Skin epidermis (tissue), 12 donors: ENCODE measurements around the gene RBM6.
"Not testable (repeated sequence)": the region's sequence is repeated elsewhere in the genome, so short reads cannot be mapped to it uniquely, and the experiment has no call there.

Source experiments
- H3K27ac ChIP-seq, 21 experiments: fragments of 200-600 bp; sonication (generic) in 11 of 21; one replicate each; pipeline ENCODE4 v1.5.0; 2020; ENCODE audit warnings: mild to moderate bottlenecking in 3 of 21, inconsistent platforms in 2 of 21, moderate library complexity in 2 of 21
- H3K4me3 ChIP-seq, 7 experiments: fragments of 200-600 bp; sonication (generic) in 2 of 7; one replicate each; pipeline ENCODE4 v1.5.0; 2020; ENCODE audit warnings: inconsistent platforms in 2 of 7, mild to moderate bottlenecking in 2 of 7, moderate library complexity in 1 of 7

The RBM6 gene, protein sequence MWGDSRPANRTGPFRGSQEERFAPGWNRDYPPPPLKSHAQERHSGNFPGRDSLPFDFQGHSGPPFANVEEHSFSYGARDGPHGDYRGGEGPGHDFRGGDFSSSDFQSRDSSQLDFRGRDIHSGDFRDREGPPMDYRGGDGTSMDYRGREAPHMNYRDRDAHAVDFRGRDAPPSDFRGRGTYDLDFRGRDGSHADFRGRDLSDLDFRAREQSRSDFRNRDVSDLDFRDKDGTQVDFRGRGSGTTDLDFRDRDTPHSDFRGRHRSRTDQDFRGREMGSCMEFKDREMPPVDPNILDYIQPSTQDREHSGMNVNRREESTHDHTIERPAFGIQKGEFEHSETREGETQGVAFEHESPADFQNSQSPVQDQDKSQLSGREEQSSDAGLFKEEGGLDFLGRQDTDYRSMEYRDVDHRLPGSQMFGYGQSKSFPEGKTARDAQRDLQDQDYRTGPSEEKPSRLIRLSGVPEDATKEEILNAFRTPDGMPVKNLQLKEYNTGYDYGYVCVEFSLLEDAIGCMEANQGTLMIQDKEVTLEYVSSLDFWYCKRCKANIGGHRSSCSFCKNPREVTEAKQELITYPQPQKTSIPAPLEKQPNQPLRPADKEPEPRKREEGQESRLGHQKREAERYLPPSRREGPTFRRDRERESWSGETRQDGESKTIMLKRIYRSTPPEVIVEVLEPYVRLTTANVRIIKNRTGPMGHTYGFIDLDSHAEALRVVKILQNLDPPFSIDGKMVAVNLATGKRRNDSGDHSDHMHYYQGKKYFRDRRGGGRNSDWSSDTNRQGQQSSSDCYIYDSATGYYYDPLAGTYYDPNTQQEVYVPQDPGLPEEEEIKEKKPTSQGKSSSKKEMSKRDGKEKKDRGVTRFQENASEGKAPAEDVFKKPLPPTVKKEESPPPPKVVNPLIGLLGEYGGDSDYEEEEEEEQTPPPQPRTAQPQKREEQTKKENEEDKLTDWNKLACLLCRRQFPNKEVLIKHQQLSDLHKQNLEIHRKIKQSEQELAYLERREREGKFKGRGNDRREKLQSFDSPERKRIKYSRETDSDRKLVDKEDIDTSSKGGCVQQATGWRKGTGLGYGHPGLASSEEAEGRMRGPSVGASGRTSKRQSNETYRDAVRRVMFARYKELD

DNA sequence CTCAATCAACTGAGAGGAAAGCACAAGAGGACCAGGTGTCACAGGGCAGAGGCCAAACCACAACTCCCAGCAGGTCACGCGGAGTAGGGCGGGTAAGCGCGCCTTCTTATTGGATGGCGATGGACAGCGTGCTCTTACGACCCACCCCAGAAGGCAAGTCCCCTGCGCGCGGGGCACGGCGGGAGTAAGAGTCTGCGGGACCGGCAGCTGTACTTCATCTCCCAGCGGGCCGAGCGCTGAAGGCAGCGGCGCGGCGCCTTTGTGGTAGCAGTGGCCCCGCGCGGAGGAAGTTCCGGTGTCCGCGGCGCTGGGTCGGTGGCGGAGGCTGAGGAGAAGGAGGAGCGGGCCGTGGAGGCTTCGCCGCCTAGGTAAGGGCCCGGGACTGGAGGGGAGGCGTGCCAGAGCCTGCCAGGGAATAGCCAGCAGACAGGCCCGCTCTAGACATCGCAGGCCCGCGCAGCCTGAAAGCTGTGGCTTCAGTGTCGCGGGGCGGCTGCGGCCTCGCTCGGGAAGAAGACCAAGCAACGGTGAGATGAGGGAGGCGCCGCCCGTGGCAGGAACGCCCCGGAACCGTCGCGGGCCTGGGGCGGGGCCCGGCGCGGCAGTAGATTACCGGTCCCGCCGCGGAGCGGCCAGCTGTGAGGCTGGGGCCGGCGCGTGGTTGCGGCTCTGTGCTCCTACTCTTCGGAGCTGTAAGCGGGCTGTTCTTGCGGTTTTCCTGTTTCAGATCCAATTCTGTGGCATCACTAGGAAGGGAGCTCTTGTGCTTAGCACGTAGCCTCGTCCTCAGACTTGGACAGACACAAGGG, at the start of gene RBM6:
Gene RBM6 (plus strand): TSS at position 293 of the 809 bp plus-strand sequence. CDS start 22,492 bp downstream, outside the sequence.
- Histone ChIP-seq H3K4me3 (peak within 1 kb of the TSS; percentile 60 to 96 (median 69)), H3K27ac (peak within 1 kb of the TSS; percentile 81 to 98 (median 91))

DNA sequence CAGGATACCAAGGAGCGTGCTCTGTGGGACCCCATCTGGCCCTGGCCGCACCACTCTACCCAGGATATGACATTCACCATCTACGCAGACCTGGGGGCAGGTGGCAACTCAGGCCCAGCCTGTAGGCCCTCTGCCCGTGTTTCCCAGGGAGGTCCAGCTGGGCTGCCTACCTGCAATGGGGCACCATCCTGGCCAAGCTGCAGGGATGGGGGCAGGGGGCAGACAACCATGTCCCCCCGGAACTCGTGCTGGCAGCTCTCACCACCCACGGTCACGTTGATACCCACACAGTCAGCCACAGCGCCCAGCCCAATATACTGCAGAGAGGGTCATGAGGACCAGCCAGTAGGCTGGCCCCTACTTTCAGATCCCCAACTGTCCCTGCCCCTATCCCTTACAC, 44.2 kb upstream of the RBM6 start:
- H3K4me3 ChIP-seq: no peak overlapping the region

DNA sequence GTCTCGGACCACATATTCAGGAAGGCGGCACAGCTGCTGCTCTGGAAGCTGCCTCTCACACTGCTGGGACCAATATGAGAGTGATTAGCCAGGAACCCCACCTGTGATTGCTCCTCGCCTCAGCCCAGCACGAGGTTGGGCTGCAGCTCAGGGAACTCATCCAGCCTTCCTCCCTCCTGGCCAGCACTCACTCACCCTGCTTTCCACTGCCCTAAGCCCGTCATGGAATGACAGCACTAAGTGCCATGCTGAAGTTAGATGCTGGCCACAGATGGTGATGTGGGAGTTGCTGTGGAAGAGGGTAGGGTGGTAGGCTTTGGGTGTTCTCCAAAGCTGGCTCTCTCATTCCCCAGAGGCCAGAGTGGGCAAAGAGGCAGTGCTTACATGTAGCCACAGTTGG, 43.6 kb upstream of the RBM6 start:
- no peak overlapping the region for H3K4me3 ChIP-seq
- H3K27ac ChIP-seq: no peak overlapping the region

More for the DNA sequence above, 44.2 kb upstream of the RBM6 start:
- no peak overlapping the region for H3K27ac ChIP-seq

DNA sequence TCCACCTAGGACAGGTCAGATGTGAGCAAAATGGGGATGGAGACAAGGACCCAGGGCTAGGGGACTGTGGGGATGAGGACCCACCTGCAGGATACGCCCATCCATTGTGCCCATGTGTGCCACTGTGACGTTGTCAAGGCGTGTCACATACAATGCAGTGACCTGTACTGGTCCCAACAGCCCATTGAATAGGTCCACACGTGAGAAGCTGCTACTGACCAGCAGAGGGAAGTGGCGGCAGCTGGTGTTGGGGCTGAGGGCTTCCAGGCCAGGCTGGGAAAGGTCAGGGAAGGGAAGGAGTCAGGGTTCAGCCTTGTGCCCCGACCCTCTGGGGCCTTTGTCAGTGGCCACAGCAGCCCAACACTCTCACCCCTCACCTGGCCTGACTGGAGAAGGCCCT, 41.0 kb upstream of the RBM6 start:
- H3K4me3 ChIP-seq: no peak overlapping the region
- H3K27ac ChIP-seq: peak overlapping the region in 3 of 21 experiments; percentile 18 to 28 (median 23)

DNA sequence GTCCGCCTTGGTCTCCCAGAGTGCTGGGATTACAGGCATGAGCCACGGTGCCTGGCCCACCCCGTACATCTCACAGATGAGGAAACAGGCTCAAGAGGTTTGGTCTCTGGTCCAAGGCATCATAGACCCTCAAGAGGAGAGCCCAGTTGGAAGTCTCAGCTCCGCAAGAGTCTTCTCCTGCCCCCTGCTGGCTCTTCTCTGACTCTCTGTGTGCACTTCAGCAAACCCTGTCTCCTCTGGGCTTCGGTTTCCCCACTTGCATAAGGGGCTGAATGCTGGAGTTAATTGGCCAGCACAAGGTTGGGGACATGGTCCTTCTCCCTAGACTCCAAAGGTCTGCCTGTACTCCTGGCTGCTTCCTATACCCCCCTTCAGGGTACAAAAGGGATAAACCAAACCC, 40.1 kb upstream of the RBM6 start:
- H3K4me3 ChIP-seq: peak overlapping the region in 1 of 7 experiments; percentile 36
- H3K27ac ChIP-seq: peak overlapping the region in 14 of 21 experiments; percentile 3 to 91 (median 79)

DNA sequence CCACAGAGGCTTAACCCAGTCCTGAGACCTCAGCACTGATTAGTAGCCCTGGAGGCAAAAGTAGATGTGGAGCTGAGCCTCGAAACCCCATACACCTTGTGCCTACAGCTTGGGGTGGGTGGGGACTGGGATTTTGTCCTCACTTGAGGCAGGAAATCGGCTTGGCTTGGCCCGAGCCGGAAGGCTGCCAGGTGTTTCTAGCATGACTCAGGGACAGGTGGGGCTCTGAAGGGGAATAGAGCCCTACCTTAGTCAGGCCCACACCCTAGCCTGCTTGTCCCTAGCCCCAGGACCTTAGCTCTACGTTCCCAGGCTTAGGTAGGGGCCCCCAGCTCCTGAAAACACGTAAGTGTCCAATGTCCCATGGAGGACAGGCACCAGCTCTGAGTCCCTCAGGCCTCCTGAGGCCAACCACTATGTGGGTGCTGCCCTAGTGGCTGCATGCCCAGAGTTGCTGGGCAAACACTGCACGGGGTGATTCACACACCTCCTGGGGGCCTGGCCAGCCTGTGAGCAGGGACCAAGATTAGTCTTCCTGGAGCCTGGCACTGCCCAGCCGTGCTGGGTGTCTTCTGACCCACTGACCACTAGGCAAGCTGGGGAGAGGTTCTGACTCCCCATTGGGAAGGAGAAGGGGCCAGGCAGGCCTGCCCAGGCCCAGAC, 39.3 kb upstream of the RBM6 start:
- H3K27ac ChIP-seq: peak overlapping the region; percentile 11 to 91 (median 76)
- peak overlapping the region in 2 of 7 experiments; percentile 15 to 36 for H3K4me3 ChIP-seq

DNA sequence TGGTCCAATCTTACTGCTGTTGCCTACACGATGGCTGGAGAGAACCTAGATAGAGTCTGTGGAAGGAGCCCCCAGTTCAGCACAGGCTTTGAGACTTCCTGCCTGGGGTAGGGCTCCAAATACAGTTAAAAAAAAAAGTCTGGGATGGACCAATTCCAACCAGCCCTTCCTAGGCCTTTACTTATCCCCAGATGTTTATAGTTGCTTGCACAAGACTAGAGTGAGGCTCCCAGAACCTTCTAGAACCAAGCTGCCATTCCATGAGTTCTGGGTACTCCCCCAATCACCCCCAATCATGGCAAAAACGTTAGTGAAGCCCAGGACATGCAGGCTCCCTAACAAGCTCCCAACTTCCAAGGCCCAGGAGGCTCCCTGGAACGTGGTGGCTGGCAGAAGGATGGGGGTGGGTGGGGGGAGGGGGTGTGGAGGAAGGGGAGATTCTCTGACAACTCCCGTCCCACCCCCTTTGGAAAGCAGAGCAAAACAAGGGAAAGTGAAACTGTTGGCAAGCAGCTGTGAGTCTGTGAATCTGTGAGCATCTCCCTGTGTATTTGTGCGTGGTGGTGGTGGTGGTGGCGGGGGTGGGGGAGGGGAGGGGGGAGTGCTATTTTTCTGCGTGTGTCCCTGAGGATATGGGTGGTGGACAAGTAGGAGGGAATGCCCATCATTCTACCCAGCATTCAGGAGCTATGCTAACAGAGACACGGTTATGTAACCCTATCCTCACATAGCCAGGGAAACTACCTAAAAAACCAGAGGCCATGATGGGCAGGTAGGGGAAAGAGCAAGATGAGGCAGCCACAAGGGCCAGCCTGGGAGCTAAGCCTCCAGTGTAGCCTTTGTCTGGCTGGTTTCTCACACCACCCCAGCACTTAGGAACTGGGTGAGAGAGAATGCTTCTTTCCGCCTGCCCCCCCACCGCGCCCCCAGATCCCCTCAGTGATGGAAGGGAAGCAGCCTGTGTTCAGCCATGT, 38.3 kb upstream of the RBM6 start:
- H3K27ac ChIP-seq: peak overlapping the region in 19 of 21 experiments; percentile 15 to 91 (median 77)
- H3K4me3 ChIP-seq: peak overlapping the region in 4 of 7 experiments; percentile 9 to 40 (median 26)

DNA sequence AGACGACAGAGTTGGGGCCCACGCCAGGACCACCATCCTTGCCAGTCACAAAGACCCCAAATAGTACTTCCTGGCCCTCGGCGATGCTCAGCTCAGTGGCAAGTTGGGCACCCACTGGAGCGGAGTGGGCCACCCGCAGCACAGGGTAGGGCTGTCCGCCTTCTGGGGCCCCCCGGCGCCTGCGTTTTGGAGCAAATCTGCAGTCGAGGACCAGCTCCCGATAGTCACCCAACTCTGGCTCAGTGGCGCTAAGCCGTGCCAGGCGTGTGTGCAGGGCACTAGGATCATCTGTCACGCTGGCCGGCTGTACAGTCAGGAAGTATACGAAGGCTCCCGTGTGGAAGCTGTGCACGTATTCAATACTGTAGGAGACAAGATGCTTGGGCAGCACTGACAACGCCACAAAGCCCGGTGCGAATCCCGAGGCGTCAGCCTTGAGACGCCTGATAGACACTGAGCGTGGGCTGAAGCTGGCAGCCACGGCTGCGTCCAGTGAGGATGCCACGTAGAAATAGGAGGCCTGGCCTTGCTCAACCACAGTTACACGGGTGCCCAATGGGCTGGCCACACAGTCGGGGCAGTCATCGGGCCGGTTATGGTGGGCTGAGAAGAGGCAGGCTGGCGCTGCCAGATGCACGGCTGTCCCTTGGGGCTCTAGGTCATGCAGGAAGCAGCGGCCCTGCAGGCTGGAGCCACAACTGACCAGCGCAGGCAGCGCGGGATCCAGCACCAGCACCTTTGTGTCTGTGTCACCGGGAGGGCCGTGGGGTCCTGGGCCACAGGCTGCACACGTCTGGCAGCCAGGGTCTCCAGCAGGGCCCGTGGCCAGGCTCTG, 37.2 kb upstream of the RBM6 start:
- Histone ChIP-seq H3K27ac (peak overlapping the region in 18 of 21 experiments; percentile 1 to 91 (median 75)), H3K4me3 (peak overlapping the region; percentile 15 to 40 (median 26))

DNA sequence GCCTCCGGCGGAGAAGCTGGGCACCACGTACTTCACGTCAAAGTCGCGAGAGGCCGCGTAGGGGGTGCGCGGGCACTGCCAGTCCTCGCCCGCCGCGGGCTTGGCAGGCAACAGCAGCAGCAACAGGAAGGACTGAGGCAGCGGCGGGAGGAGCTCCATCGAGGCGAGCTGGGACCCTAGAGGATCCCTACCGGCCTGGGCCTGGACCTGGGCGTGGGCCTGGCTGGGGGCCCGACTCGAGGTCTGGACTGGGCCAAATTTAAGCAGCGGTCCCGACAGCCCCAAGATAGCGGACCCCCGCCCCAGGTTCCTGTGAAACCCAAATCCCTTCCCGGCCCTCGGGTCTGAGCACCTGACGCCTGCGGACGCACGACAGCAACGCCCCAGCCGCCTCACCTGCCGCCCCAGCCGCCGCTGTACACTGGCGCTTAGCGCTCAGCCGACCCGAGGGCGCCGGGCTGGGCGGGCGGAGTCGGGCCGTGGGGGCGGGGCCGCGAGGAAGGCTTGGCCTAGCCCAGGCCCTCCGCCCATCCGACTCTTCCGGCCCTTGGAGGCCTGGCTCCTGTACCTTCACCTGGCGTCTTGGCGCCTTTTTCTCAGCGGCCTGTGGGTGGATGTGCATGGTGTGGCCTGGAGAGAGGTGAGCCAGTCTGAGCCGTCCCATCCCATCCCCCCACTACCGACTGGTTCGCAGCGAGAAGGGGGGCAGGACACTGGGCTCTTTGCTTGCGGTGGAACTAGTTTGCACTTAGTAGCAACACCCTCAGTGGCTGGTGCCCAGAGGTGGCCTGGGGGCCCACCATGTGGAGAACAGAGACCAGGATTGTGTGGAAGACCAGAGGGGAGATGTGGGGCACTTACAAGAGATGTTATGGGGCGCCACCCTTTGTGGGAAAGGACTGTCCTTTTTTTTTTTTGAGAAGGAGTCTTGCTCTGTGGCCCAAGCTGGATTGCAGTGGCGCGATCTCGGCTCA, 36.2 kb upstream of the RBM6 start, which contains the start of gene MST1R:
Gene MST1R (minus strand): TSS at position 423 of the 974 bp plus-strand sequence. CDS start 264 bp downstream, at position 159.
- Histone ChIP-seq H3K4me3 (peak within 1 kb of the TSS; percentile 15 to 40 (median 26)), H3K27ac (peak within 1 kb of the TSS in 18 of 21 experiments; percentile 1 to 84 (median 75))

DNA sequence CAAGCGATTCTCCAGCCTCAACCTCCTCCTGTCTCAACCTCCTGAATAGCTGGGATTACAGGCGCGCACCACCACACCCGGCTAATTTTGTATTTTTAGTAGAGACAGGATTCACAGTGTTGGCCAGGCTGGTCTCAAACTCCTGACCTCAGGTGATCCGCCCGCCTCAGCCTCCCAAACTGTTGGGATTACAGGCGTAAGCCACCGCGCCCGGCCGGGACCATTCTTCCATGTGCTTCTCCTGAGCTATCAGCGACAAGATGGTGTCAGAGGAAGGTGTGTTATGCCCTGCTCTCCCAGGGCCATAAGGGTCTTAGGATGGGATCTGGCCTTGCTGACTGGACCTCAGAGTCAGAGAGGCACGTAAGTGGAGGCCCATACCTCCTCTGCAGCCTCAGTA, 35.5 kb upstream of the RBM6 start:
- not testable (repeated sequence) for H3K4me3 ChIP-seq
- H3K27ac ChIP-seq: peak overlapping the region in 10 of 21 experiments; percentile 11 to 84 (median 70)

DNA sequence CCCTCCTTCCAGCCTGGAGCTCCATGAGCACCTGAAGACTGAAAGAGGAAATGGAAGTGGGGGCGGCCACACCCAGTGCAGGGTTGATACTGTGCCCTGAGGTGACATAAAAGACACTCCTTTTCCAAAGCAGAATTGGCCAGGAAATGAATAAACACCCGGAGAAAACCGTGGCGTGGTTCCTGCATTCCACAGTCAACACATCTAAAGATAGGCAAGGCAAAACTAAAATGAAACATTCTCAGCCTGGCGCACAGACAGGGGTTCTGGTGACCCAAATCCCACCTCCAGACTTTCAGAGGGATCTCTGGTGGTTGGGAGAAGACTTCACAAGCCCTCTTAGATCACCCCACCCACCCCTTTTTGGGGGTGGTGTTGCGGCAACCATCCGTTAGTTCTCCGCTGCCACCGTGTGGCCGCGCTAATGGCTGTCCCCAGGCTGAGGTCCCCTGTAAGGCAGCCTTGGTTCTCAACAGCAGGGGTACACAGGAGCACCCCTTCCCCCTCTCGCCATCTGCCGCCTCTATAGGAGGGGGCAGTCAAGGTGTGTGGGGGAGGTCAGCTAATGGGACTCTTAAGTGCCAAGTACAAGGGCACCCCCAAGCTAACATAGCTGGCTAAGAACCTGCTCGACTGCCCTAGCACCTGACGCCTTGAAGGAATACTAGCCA, 33.7 kb upstream of the RBM6 start:
- peak overlapping the region in 14 of 21 experiments; percentile 4 to 64 (median 45) for H3K27ac ChIP-seq
- H3K4me3 ChIP-seq: peak overlapping the region in 2 of 7 experiments; percentile 2 to 15

DNA sequence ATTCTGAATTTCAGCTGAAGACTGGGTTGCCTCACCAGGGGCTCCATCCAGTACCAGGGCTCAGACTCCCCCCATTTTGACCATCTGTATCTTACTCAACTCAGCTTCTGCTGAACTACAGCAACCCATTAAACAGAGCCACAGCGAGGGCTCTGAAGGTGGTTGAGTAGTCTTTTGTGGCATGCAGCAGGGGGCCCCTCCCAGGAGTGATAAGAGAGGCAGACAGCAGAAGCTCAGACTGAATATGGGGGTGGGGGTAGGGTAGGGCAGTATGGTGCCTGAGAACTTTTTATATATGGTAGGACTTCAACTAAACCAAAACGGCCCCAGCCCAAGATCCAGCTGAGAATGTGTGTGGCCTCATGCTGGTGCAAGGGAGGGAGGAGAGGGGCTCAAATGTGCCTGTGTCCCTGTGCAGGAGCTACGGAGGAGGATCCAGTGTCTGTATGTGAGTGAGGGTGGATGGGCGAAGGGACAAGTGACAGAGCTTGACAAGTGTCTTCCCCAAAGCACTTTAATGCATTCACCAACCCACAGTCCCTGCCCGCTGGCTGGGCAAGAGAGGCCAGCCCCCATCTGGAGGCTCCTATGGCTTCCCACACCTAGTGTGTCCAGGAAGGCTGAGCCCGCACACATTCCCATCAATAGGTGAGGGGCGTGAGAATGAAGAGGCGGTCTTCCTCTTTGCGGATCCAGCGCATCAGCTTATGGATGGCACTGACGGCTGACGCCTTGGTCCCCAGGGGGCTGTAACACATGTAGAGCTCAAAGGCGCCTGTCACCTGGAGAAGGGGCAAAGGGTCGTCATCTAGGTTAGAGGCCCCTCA, 31.4 kb upstream of the RBM6 start:
- Histone ChIP-seq H3K27ac (no peak overlapping the region), H3K4me3 (no peak overlapping the region)

DNA sequence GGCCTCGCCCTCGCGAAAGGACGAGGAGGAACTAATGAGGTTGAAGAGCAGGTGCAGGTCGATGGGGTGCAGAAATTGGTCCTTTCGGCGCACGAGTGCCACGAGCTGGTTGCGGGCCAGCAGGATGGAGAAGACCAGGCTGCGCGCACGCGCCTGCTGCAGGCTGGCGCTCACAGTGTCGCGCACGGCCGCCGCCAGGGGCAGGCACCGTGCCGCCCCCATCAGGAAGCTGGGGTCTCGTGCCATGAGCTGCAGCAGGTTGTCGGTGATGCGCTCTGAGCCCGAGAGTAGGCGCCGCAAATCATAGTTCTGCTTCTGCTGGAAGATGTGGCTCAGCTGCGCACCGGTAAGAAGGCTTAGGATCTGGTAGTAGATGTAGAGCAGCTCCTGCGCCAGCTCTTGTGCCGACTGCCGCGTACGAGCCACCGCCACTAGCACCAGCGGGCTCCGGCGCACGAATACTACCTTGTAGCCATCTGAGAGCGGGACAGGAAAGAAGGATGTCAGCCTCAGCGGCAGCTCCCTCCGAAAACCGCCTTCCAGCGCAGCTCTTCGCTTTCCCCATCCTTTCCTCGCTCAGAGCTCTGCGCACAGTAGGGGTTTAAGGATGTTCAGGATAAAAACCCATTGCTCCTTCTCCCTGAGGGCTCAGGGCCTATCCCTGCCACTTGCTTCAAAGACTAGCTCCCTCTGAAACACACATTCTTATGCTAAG, 29.4 kb upstream of the RBM6 start:
- no peak overlapping the region for H3K27ac ChIP-seq
- H3K4me3 ChIP-seq: no peak overlapping the region
